ENCODE data around the gene OBI1.
A peak's percentile ranks its signal among the peaks of the same experiment; 100 is the strongest.

The OBI1 gene

GRCh38 chr13:78638216-78638615 is 20.7 kb downstream of the OBI1 start:
- DNase-seq = no peak

- no peak for DNase-seq
Measured at GRCh38 chr13:78636495-78636894, 22.5 kb downstream of the OBI1 start.

- no peak for DNase-seq
Measured at GRCh38 chr13:78632996-78633395, 26.0 kb downstream of the OBI1 start.

- DNase-seq = no peak
Measured at GRCh38 chr13:78631077-78631476, 27.9 kb downstream of the OBI1 start.

GRCh38 chr13:78630511-78630910 is 28.4 kb downstream of the OBI1 start:
- no peak for DNase-seq

GRCh38 chr13:78625384-78625783 is 33.6 kb downstream of the OBI1 start:
- peak; percentile 29 for DNase-seq

- DNase-seq = no peak
Measured at GRCh38 chr13:78623132-78623531, 35.8 kb downstream of the OBI1 start.

- peak; percentile 39 for DNase-seq
Measured at GRCh38 chr13:78620936-78621470, 38.0 kb downstream of the OBI1 start.

GRCh38 chr13:78618411-78618810 is 40.5 kb downstream of the OBI1 start:
- no peak for DNase-seq

GRCh38 chr13:78611040-78611439 is 47.9 kb downstream of the OBI1 start:
- no peak for DNase-seq

GRCh38 chr13:78610381-78610883 is 48.5 kb downstream of the OBI1 start:
- DNase-seq = no peak

- no peak for DNase-seq
Measured at GRCh38 chr13:78609464-78610205, 49.3 kb downstream of the OBI1 start.

GRCh38 chr13:78608688-78609463 is 50.1 kb downstream of the OBI1 start:
- no peak for DNase-seq

- no peak for DNase-seq
Measured at GRCh38 chr13:78608252-78608687, 50.7 kb downstream of the OBI1 start.

- no peak for DNase-seq
Measured at GRCh38 chr13:78607409-78608251, 51.3 kb downstream of the OBI1 start.

- no peak for DNase-seq
Measured at GRCh38 chr13:78606471-78607408, 52.2 kb downstream of the OBI1 start.

- DNase-seq = no peak
Measured at GRCh38 chr13:78604782-78605611, 54.0 kb downstream of the OBI1 start.

GRCh38 chr13:78603240-78603957 is 55.6 kb downstream of the OBI1 start, which contains the start of gene POU4F1:
Gene POU4F1 (minus strand): TSS chr13:78603552. CDS start chr13:78603326, 226 bp downstream.
- DNase-seq = no peak

- no peak for DNase-seq
Measured at GRCh38 chr13:78602561-78603239, 56.3 kb downstream of the OBI1 start.
